WERI-Rb-1 (cell line): Measurements from ENCODE around the gene ZNF622.
A peak's percentile ranks its signal among the peaks of the same experiment; 100 is the strongest.
"Not testable (repeated sequence)": the region's sequence is repeated elsewhere in the genome, so short reads cannot be mapped to it uniquely, and the experiment has no call there.

Experiments
- DNase-seq: peaks from one replicate; pipeline ENCODE4 v3.0.0-alpha.2; 2020
- H3K27ac ChIP-seq: fragments of 250-450 bp; sonication (Bioruptor Pico); 2 replicates; pipeline ENCODE4 v1.5.1; 2020; ENCODE audit warnings: mild to moderate bottlenecking, moderate library complexity
- H3K27me3 ChIP-seq: fragments of 250-450 bp; sonication (Bioruptor Pico); 2 replicates; pipeline ENCODE4 v1.5.1; 2021; ENCODE audit warnings: mild to moderate bottlenecking, low read depth, moderate library complexity; ENCODE audit not compliant: insufficient read depth, severe bottlenecking
- H3K36me3 ChIP-seq: fragments of 250-450 bp; sonication (Bioruptor Pico); 2 replicates; pipeline ENCODE4 v1.5.1; 2020; ENCODE audit warnings: mild to moderate bottlenecking, moderate library complexity
- H3K4me3 ChIP-seq: 2 replicates; pipeline ENCODE4 v1.5.1; 2011; ENCODE audit warnings: low read depth, mild to moderate bottlenecking, control low read depth, low read length
- H3K9me3 ChIP-seq: fragments of 250-450 bp; sonication (Bioruptor Pico); 2 replicates; pipeline ENCODE4 v1.5.1; 2021; ENCODE audit warnings: mild to moderate bottlenecking, moderate library complexity; ENCODE audit not compliant: severe bottlenecking
- TF ChIP-seq, protein P1 (sequence below): IDR thresholded peaks from 2 replicates; pipeline ENCODE4 v1.5.1; 2011; ENCODE audit warnings: low read depth, mild to moderate bottlenecking, control low read depth, inconsistent platforms, low read length

The ZNF622 gene

DNA sequence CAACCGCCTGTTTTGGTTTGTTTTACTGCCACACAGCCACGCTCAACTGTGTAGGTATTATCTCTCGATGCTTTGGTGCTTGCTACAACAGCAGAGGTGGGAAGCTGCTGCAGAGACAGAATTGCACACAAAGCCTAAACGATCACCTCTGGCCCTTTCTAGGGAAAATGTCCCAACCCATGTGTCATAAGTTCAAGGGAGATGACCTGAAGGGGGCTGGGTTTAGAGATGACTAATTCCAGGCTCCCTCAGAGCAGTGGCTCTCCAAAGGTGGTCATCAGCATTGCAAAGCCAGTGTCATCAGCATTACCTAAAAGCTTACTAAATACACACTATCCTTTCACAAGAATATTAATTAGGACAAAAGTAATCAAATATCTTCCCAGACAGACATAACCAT, 10.9 kb downstream of the ZNF622 start:
- peaks cover 93% of the 10 kb centered on the region for H3K36me3 ChIP-seq
- no peak overlapping the region for H3K27ac ChIP-seq
- H3K4me3 ChIP-seq = no peak overlapping the region
- DNase-seq = no peak
- TF ChIP-seq, protein P1, sequence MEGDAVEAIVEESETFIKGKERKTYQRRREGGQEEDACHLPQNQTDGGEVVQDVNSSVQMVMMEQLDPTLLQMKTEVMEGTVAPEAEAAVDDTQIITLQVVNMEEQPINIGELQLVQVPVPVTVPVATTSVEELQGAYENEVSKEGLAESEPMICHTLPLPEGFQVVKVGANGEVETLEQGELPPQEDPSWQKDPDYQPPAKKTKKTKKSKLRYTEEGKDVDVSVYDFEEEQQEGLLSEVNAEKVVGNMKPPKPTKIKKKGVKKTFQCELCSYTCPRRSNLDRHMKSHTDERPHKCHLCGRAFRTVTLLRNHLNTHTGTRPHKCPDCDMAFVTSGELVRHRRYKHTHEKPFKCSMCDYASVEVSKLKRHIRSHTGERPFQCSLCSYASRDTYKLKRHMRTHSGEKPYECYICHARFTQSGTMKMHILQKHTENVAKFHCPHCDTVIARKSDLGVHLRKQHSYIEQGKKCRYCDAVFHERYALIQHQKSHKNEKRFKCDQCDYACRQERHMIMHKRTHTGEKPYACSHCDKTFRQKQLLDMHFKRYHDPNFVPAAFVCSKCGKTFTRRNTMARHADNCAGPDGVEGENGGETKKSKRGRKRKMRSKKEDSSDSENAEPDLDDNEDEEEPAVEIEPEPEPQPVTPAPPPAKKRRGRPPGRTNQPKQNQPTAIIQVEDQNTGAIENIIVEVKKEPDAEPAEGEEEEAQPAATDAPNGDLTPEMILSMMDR = no peak
- no peaks in the 10 kb centered on the region for H3K27me3 ChIP-seq
- H3K9me3 ChIP-seq = no peaks in the 10 kb centered on the region

DNA sequence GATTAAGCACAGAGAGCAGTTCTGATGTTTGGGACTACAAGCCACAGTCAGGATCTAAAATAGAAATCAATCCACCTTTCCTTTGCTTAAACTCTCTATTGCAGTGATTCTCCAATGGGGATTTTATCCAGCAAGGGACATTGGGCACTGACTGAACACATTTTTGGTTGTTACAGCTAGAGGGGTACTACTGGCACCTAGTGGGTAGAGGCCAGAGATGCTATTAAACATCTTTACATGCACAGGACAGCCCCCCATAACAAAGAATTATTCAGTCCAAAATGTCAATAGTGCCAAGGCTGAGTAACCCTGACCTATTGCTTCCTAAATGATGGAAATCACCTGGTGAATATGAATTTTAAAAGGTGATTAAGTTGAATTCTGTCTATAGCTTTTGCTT, 12.0 kb downstream of the ZNF622 start:
- H3K27me3 ChIP-seq = no peaks in the 10 kb centered on the region
- H3K9me3 ChIP-seq = no peaks in the 10 kb centered on the region
- no peak overlapping the region for H3K27ac ChIP-seq
- TF ChIP-seq, protein P1 = peak; percentile 46
- H3K36me3 ChIP-seq = peaks cover 91% of the 10 kb centered on the region
- no peak overlapping the region for H3K4me3 ChIP-seq
- no peak for DNase-seq

DNA sequence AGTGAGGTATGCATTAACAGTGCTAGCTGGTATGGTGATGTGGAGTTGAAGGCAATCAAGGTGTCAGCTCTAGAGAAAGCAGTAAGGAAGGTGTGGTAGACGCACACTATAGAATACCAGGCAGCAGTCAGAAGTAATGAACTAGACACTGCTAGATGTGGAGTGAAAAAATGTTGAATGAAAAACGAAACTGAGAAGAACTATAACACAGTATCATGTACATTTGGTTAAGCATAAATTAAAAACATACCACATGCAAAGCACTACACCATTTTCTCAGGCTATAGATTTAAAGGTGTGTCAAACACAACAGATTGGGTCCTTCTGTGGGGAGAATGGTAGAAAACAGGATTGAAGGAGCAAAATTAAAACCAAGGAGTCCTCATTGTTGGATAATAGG, 15.4 kb downstream of the ZNF622 start:
- Histone ChIP-seq H3K27me3 (no peaks in the 10 kb centered on the region), H3K36me3 (peaks cover 67% of the 10 kb centered on the region), H3K27ac (no peak overlapping the region), H3K9me3 (no peaks in the 10 kb centered on the region), H3K4me3 (no peak overlapping the region)
- TF ChIP-seq, protein P1 = no peak
- no peak for DNase-seq

GRCh38 chr5:16446993-16447392, 18.6 kb downstream of the ZNF622 start:
- H3K36me3 ChIP-seq = peaks cover 43% of the 10 kb centered on the region
- TF ChIP-seq, protein P1 = no peak
- H3K27ac ChIP-seq = no peak overlapping the region
- H3K4me3 ChIP-seq = no peak overlapping the region
- no peaks in the 10 kb centered on the region for H3K9me3 ChIP-seq
- H3K27me3 ChIP-seq = no peaks in the 10 kb centered on the region
- peak; percentile 79 for DNase-seq

- Histone ChIP-seq H3K27me3 (no peaks in the 10 kb centered on the region), H3K36me3 (no peaks in the 10 kb centered on the region), H3K27ac (no peak overlapping the region), H3K4me3 (no peak overlapping the region), H3K9me3 (no peaks in the 10 kb centered on the region)
- TF ChIP-seq, protein P1 = 0 out of 2 replicates have a peak, but pooled peaks have one; percentile 4
- DNase-seq = no peak
Measured at GRCh38 chr5:16437977-16438376, 27.6 kb downstream of the ZNF622 start.

DNA sequence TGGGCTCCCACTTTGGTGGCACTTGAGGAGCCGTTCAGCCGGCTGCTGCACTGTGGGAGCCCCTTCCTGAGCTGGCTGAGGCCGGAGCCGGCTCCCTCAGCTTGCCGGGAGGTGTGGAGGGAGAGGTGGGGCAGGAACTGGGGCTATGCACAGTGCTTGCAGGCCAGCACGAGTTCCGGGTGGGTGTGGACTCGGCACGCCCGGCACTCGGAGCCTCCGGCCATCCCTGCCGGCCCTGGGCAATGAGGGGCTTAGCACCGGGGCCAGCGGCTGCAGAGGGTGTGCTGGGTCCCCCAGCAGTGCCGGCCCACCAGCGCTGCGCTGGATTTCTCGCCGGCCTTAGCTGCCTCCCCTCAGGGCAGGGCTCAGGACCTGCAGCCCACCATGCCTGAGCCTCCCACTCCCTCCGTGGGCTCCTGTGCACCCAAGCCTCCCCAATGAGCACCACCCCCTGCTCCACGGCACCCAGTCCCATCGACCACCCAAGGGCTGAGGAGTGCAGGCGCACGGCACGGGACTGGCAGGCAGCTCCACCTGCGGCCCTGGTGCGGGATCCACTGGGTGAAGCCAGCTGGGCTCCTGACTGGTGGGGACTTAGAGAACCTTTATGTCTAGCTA, 29.4 kb downstream of the ZNF622 start:
- not testable (repeated sequence) for H3K9me3 ChIP-seq, H3K27ac ChIP-seq, H3K27me3 ChIP-seq, DNase-seq, H3K4me3 ChIP-seq, H3K36me3 ChIP-seq
